ENCODE results near the gene RECK. TPM values are rescaled to one million over a fixed set of nuclear protein-coding genes. Genes with fewer than 3 reads are reported as not detected.

Gene RECK
- total and polyA plus RNA-seq, 2 experiments from 2014 or later: 8.1 to 11.6 TPM

GRCh38 chr9:36045610-36046009 lies 8.9 kb downstream of the RECK start:
- Mint-ChIP-seq H3K9me3 (no peaks in the 10 kb centered on the region), H3K27me3 (ENCODE audit: insufficient read depth, low read depth, poor library complexity) (peaks cover 2% of the 10 kb centered on the region), H3K4me3 (no peak overlapping the region), H3K36me3 (ENCODE audit: low read depth) (no peaks in the 10 kb centered on the region), H3K27ac (no peak overlapping the region), H3K4me1 (peaks cover 24% of the 10 kb centered on the region)
- Histone ChIP-seq H3F3A (replicated peaks; ENCODE audit: low read depth) (no peaks in the 10 kb centered on the region), H3K4me2 (no peak overlapping the region), H3K4me3 (no peak overlapping the region), H3K36me3 (ENCODE audit: insufficient read depth) (no peaks in the 10 kb centered on the region), H4K20me1 (replicated peaks; ENCODE audit: insufficient read depth) (peaks cover 8% of the 10 kb centered on the region; the same call in 1 of the 2 replicates), H3K79me2 (replicated peaks; ENCODE audit: insufficient read depth) (peaks cover 92% of the 10 kb centered on the region), H2AFZ (no peak overlapping the region), H3K4me1 (ENCODE audit: insufficient read depth) (peaks cover 29% of the 10 kb centered on the region), H3K9me2 (ENCODE audit: insufficient read depth) (no peaks in the 10 kb centered on the region), H3K27ac (ENCODE audit: low read depth) (no peak overlapping the region), H3K27me3 (ENCODE audit: insufficient read depth) (no peaks in the 10 kb centered on the region)
- ATAC-seq (no peak), DNase-seq (ENCODE audit: low spot score) (no peak)
- TF ChIP-seq ZNF114 (CRISPR knock-in tag; IDR thresholded peaks at IDR 0.05): no peak
- no peak for TF ChIP-seq STAT1 (IDR thresholded peaks at IDR 0.05; ENCODE audit: unreplicated experiment)
- no peak for TF ChIP-seq CREB1 (CRISPR knock-in tag; IDR thresholded peaks at IDR 0.05; ENCODE audit: low read depth)
- TF ChIP-seq JUNB (IDR thresholded peaks at IDR 0.05; ENCODE audit: unreplicated experiment): no peak
- no peak for TF ChIP-seq POLR2AphosphoS5 (IDR thresholded peaks at IDR 0.05; ENCODE audit: low read depth)
- TF ChIP-seq EZH2phosphoT487 (IDR thresholded peaks at IDR 0.05; ENCODE audit: unreplicated experiment): no peak
- no peak for TF ChIP-seq EZH2 (IDR thresholded peaks at IDR 0.05; ENCODE audit: low read depth, unreplicated experiment)
- no peak for TF ChIP-seq REST (IDR thresholded peaks at IDR 0.05; ENCODE audit: unreplicated experiment)
- no peak for TF ChIP-seq ZNF462 (CRISPR knock-in tag; IDR thresholded peaks at IDR 0.05)
- no peak for TF ChIP-seq ETS1 (IDR thresholded peaks at IDR 0.05)
- no peak for TF ChIP-seq ZNF331 (CRISPR knock-in tag; IDR thresholded peaks at IDR 0.05; ENCODE audit: low read depth)
- no peak for TF ChIP-seq CTCF (conservative IDR thresholded peaks at IDR 0.05; ENCODE audit: low read depth in 2 of 2)
- no peak for TF ChIP-seq NANOG (IDR thresholded peaks at IDR 0.05; ENCODE audit: borderline replicate concordance)
